ENCODE data around the gene CDK9. TPM values are rescaled to one million over a fixed set of nuclear protein-coding genes. Genes with fewer than 3 reads are reported as not detected.
"Not testable (repeated sequence)": the region's sequence is repeated elsewhere in the genome, so short reads cannot be mapped to it uniquely, and the experiment has no call there.

The CDK9 gene
- total RNA-seq, 1 donor from 2014 or later: 47.2 TPM

GRCh38 chr9:127826253-127826913, 40.5 kb downstream of the CDK9 start:
- no peak for DNase-seq

GRCh38 chr9:127828262-127829031, 42.6 kb downstream of the CDK9 start:
- DNase-seq: peak; percentile 93

GRCh38 chr9:127829205-127829906, 43.5 kb downstream of the CDK9 start:
- no peak for DNase-seq

GRCh38 chr9:127832248-127832647, 46.4 kb downstream of the CDK9 start:
- no peak for DNase-seq

GRCh38 chr9:127833555-127833954, 47.7 kb downstream of the CDK9 start:
- no peak for DNase-seq

GRCh38 chr9:127835991-127836516, 50.2 kb downstream of the CDK9 start:
- DNase-seq: peak; percentile 64

GRCh38 chr9:127836561-127836960, 50.7 kb downstream of the CDK9 start:
- not testable (repeated sequence) for DNase-seq

GRCh38 chr9:127837346-127837745, 51.5 kb downstream of the CDK9 start:
- no peak for DNase-seq

- DNase-seq: no peak
Measured at GRCh38 chr9:127838375-127839078, 52.7 kb downstream of the CDK9 start.

Small RNA genes lying within 50 kb of the gene (small RNA-seq; reads per million reads assigned to genes)
- gene RF00019 (ENCODE audit: low replicate concordance): not detected

Other genes with a start within 250 kb of the CDK9 start
- gene STXBP1, start 173.8 kb upstream of the CDK9 start, total RNA-seq: 12.8 TPM
- not detected for gene CFAP157, start 79.0 kb upstream of the CDK9 start, total RNA-seq
- 7.3 TPM for gene PTRH1, start 70.4 kb upstream of the CDK9 start, total RNA-seq
- gene TTC16, start 70.0 kb upstream of the CDK9 start, total RNA-seq: not detected
- 2.8 TPM for gene TOR2A, start 50.7 kb upstream of the CDK9 start, total RNA-seq
- gene SH2D3C, start 7.4 kb upstream of the CDK9 start, total RNA-seq: 13.6 TPM
- 52.9 TPM for gene FPGS, start 16.8 kb downstream of the CDK9 start, total RNA-seq
- gene ENG, start 68.6 kb downstream of the CDK9 start, total RNA-seq: 11.6 TPM
- 416 TPM for gene AK1, start 91.6 kb downstream of the CDK9 start, total RNA-seq
- gene ST6GALNAC6, start 113.6 kb downstream of the CDK9 start, total RNA-seq: 34.0 TPM
- 39.8 TPM for gene ST6GALNAC4, start 131.0 kb downstream of the CDK9 start, total RNA-seq
- not detected for gene PIP5KL1, start 144.7 kb downstream of the CDK9 start, total RNA-seq
- 11.6 TPM for gene DPM2, start 151.8 kb downstream of the CDK9 start, total RNA-seq
- 13.6 TPM for gene EEIG1, start 195.0 kb downstream of the CDK9 start, total RNA-seq

Data from tongue (tissue), 3 donors.